Heart left ventricle (tissue), 16 donors: ENCODE measurements around the gene SMAGP. TPM values are rescaled to one million over a fixed set of nuclear protein-coding genes. Genes with fewer than 3 reads are reported as not detected.

Experiments used
- ATAC-seq, 4 donors: fragments of 200-7000 bp; cut with Tn5 transposase; one replicate each; pipeline ENCODE4 v1.9.1; 2020 to 2022; ENCODE audit warnings: moderate library complexity in 4 of 4, mild to moderate bottlenecking in 3 of 4, moderate number of reproducible peaks in 1 of 4
- DNase-seq, 5 donors: peaks; one replicate each; pipeline ENCODE4 v3.0.0-alpha.2; 2020
- H3K27ac ChIP-seq, 12 donors: fragments of 200-600 bp; sonication (generic) in 4 of 12; one replicate each; pipeline versions ENCODE4 v1.5.0 to v1.8.0; 2016 to 2022; ENCODE audit warnings: mild to moderate bottlenecking in 2 of 12
- H3K27me3 ChIP-seq, 9 donors: fragments of 200-600 bp; sonication (generic) in 2 of 9; one replicate each; pipeline versions ENCODE4 v1.5.1 to v1.8.0; 2016 to 2022; ENCODE audit warnings: mild to moderate bottlenecking in 3 of 9
- H3K36me3 ChIP-seq, 9 donors: fragments of 200-600 bp; sonication (generic) in 2 of 9; one replicate each; pipeline versions ENCODE4 v1.5.0 to v1.8.0; 2018 to 2022; ENCODE audit warnings: mild to moderate bottlenecking in 2 of 9
- H3K4me1 ChIP-seq, 12 donors: fragments of 200-600 bp; sonication (generic) in 4 of 12; one replicate each; pipeline versions ENCODE4 v1.5.0 to v1.8.0; 2016 to 2022; ENCODE audit warnings: mild to moderate bottlenecking in 3 of 12
- H3K4me3 ChIP-seq, 12 donors: fragments of 200-600 bp; sonication (generic) in 4 of 12; one replicate each; pipeline versions ENCODE4 v1.5.0 to v1.8.0; 2017 to 2022; ENCODE audit warnings: mild to moderate bottlenecking in 9 of 12, moderate library complexity in 4 of 12
- H3K9me3 ChIP-seq, 12 donors: fragments of 200-600 bp; sonication (generic) in 4 of 12; one replicate each; pipeline versions ENCODE4 v1.5.0 to v1.8.0; 2016 to 2022; ENCODE audit warnings: mild to moderate bottlenecking in 1 of 12
- POLR2A ChIP-seq, 2 donors: fragments of 450-650 bp; IDR thresholded peaks; one replicate each; pipeline ENCODE4 v1.6.1; 2017; ENCODE audit warnings: antibody characterized with exemption in 2 of 2, mild to moderate bottlenecking in 2 of 2, moderate library complexity in 2 of 2
- WGBS, 4 donors: extraction: QIAGEN DNeasy Blood & Tissue Kit in 2 of 4; methylation state at CpG; one replicate each; pipeline versions ENCODE4 v1.1.5 to v1.1.7; 2013 to 2018; 5-methylcytosine and 5-hydroxymethylcytosine counted together
- intact Hi-C, 10 donors: fragments of 100-400 bp; cut with DNase I; formaldehyde crosslinking; loops; one replicate each; pipeline versions ENCODE4 v1.11.1 to v1.14.2; 2022
- polyA plus RNA-seq, 2 donors: library from polyadenylated mRNA; stranded (reverse); fragments of 200-250 nt; gene quantifications; one replicate each; pipeline ENCODE4 v1.2.3, GENCODE V29; 2013
- total RNA-seq, 9 donors: library from RNA; depleted of rRNA in 2 of 9; stranded (reverse); fragments of >200 nt in 2 of 9; fragmentation: NEBNext Ultra II Directional in 3 of 9; extraction: Animal tissue kit (Norgen Biotek cat#: 25700) in 3 of 9; gene quantifications; one replicate each; pipeline versions ENCODE4 v1.1.0 to v1.2.4, GENCODE V29; 2016 to 2023
- TF ChIP-seq, protein P1 (sequence below), 12 donors: fragments of 200-600 bp; sonication (generic) in 4 of 12; IDR thresholded peaks; one replicate each; pipeline versions ENCODE4 v1.5.0 to v1.8.0; 2018 to 2022; ENCODE audit warnings: antibody characterized with exemption in 12 of 12, mild to moderate bottlenecking in 5 of 12
- donor health status: ischemic (EF 13 %, LVEDD 7.1; RV severe dilation, severe dysfunction).
- donor health status: healthy with polysubstance abuse.
- donor health status: DM: no; HTN: yes; CAD: no.
- donor health status: DM: no; HTN: no; CAD: no.
- donor health status: ischemic (EF 25% LVEDD 6.9; RV normal size, moderate dysfunction).
- donor health status: ischemic (EF 25% LVEDD 5.7; RV mildly dilated, moderate dysfunction).
- donor health status: healthy.
- donor health status: DM: yes; HTN: yes; CAD: no.
- donor health status: ischemic (EF 35%, LVEDD 5.7; RV mildly dilated, moderate dysfunction).
- donor health status: nonischemic (EF 11% LVEDD 7.7; RV severe dilation, severe dysfunction).
- donor health status: DM: yes; HTN: yes; CAD: no.
- donor health status: PGD.
- donor health status: ischemic (EF 29% LVEDD 5.4; RV normal size, mild dysfunction).
- donor health status: nonischemic (EF 23%, LVEDD 6.1; RV moderate dilation, normal function).

The SMAGP gene
- total and polyA plus RNA-seq, 11 donors: 2.0 to 8.4 (median 3.7) TPM

DNA sequence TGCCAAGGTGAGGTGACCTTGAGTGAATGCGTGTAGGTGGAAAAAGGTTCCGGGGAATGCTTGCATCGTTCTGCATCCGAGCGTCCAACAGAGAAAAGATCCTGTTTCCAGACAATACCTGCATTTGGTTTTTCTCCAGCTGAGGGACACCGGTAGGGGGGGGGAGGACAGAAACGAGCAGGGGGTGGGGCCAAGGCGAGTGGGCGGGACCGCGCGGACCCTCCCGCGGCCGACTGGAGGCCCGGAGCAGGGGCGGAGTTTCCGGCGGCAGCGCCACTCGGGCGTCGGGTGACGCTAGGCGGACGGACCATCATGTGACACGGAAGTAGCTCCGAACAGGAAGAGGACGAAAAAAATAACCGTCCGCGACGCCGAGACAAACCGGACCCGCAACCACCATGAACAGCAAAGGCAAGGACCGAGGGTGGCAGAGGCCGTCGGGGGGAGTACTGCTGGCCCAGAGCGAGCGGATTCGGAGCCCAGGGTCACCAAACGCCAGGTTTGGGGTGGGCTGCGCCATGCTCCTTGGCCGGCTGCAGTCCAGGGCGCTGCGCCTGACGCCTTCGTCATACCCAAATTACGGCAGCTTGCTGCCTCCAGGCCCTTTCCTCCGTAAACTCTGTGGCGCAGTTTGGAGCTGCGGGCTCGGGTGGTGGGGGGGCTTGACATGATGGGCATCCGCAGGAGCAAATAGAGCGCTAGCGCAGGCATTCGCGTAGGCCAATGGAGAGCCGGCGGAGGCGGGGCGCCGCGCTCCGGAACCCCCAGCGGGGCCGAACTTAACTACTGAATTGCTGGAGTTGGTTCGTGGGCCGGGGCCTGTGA, 31.5 kb downstream of the SMAGP start, which contains the start of gene DAZAP2:
Gene DAZAP2 (plus strand): TSS at position 317 of the 825 bp plus-strand sequence. CDS start 82 bp downstream, at position 399.
- peak within 1 kb of the TSS; percentile 95 to 100 (median 100) for H3K27ac ChIP-seq
- intact Hi-C loops: loop anchor here in 7 of 10 donors (1.0 to 10.0 kb wide), 8 partner anchors 20 to 194 kb away; partner anchors contain the start of genes POU6F1 (in 4 of the 7), LETMD1 (in 2 of the 7), CSRNP2 (in 1 of the 7) and TFCP2 (in 1 of the 7)
- TF ChIP-seq, protein P1, sequence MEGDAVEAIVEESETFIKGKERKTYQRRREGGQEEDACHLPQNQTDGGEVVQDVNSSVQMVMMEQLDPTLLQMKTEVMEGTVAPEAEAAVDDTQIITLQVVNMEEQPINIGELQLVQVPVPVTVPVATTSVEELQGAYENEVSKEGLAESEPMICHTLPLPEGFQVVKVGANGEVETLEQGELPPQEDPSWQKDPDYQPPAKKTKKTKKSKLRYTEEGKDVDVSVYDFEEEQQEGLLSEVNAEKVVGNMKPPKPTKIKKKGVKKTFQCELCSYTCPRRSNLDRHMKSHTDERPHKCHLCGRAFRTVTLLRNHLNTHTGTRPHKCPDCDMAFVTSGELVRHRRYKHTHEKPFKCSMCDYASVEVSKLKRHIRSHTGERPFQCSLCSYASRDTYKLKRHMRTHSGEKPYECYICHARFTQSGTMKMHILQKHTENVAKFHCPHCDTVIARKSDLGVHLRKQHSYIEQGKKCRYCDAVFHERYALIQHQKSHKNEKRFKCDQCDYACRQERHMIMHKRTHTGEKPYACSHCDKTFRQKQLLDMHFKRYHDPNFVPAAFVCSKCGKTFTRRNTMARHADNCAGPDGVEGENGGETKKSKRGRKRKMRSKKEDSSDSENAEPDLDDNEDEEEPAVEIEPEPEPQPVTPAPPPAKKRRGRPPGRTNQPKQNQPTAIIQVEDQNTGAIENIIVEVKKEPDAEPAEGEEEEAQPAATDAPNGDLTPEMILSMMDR (IDR thresholded peaks at IDR 0.05): peak in 10 of 12 donors; percentile 13 to 43 (median 22)
- TF ChIP-seq POLR2A (IDR thresholded peaks at IDR 0.05): peak; percentile 77 to 90
- WGBS, 4 donors: 0 to 1% (median 0%) methylated on average over 53 to 70 of the region's 70 CpGs
- H3K27me3 ChIP-seq: no peaks in the 10 kb centered on the region
- peak; percentile 97 to 98 (median 98) for DNase-seq
- peak; percentile 97 to 99 (median 98) for ATAC-seq
- peak within 1 kb of the TSS; percentile 63 to 100 (median 97) for H3K4me3 ChIP-seq
- peaks cover 0 to 39% (median 36%) of the 10 kb centered on the region in 9 donors for H3K36me3 ChIP-seq
- no peaks in the 10 kb centered on the region for H3K9me3 ChIP-seq
- H3K4me1 ChIP-seq: peaks cover 0 to 49% (median 23%) of the 10 kb centered on the region in 12 donors

DNA sequence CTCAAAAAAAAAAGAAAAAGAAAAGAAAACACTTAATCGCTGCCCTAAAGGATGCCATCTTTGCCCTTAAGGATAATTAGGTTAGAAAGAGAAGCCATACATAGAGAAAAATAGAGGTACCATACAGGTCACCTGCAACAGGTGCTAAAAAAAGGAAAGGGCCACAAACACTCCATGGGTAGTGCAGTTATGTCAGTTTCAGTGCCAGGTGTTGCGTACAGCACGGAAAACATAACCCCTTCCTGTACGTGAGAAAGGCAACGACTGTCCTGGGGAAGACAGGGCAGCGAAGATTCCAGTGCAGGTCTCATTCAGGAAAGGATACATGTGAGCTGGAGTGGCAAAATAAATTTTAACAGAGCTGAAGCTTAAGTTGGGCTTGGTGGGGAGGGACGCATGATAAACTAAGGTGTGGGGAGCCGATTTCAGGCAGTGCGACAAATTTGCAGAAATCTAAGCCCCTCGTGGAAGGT, 32.1 kb downstream of the SMAGP start:
- H3K9me3 ChIP-seq: no peaks in the 10 kb centered on the region
- peaks cover 0 to 33% (median 31%) of the 10 kb centered on the region in 9 donors for H3K36me3 ChIP-seq
- peak overlapping the region; percentile 48 to 100 (median 100) for H3K27ac ChIP-seq
- H3K4me1 ChIP-seq: peaks cover 0 to 42% (median 23%) of the 10 kb centered on the region in 12 donors
- 9 to 14% (median 12%) methylated on average over 10 of the region's 10 CpGs for WGBS, 4 donors
- DNase-seq (no peak), ATAC-seq (no peak)
- TF ChIP-seq, protein P1 (IDR thresholded peaks at IDR 0.05): no peak
- TF ChIP-seq POLR2A (IDR thresholded peaks at IDR 0.05): no peak
- intact Hi-C loops: loop anchor here in 7 of 10 donors (1.0 to 10.0 kb wide), 8 partner anchors 19 to 193 kb away; partner anchors contain the start of genes POU6F1 (in 4 of the 7), LETMD1 (in 2 of the 7), CSRNP2 (in 1 of the 7) and TFCP2 (in 1 of the 7)
- peak overlapping the region; percentile 63 to 100 (median 97) for H3K4me3 ChIP-seq
- H3K27me3 ChIP-seq: no peaks in the 10 kb centered on the region

DNA sequence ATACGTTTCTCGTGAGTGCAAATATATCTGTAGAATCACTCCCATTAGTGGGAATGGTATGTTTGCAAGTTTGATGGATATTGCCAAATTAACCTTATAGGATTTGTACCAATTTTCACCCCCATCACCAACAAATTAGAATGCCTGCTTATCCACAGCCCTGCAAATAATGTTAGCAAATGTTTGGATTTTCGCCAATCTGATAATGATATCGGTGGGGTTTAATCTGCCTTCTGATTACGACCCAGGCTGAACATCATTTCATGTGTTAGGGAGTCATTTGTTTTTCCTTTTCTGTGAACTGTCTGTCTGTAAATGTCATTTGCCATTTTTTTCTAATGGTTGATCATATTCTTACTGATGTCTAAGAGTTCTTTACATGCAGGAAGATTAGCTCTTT, 35.7 kb downstream of the SMAGP start:
- Histone ChIP-seq H3K4me3 (no peak overlapping the region), H3K27ac (no peak overlapping the region), H3K36me3 (no peaks in the 10 kb centered on the region), H3K4me1 (peaks cover 0 to 7% (median 4%) of the 10 kb centered on the region in 12 donors), H3K9me3 (no peaks in the 10 kb centered on the region), H3K27me3 (no peaks in the 10 kb centered on the region)
- ATAC-seq: no peak
- 58 to 62% (median 60%) methylated on average over 5 of the region's 5 CpGs for WGBS, 4 donors
- no peak for DNase-seq
- TF ChIP-seq, protein P1 (IDR thresholded peaks at IDR 0.05): no peak
- intact Hi-C loops: loop anchor here in 2 of 10 donors (10.0 kb wide), 2 partner anchors 150 to 190 kb away; partner anchors contain the start of genes CSRNP2 (in 1 of the 2) and LETMD1 (in 1 of the 2)

DNA sequence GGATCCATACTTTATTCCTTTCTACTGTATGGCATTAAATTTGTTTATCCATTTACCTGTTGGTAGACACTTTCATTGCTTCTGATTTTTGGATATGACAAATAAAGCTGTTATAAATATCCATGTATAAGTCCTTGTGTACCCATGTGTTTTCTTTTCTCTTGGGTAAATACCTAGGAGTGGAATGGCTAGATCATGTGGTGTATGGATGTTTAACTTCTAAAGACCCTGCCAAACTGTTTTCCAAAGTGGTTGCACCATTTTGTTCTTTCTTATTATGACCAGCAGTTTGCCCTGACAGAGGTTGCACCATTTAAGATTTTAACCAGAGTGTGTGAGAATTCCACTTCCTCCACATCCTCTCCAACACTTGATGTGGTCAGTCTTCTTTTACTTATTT, 37.6 kb downstream of the SMAGP start:
- Histone ChIP-seq H3K36me3 (no peaks in the 10 kb centered on the region), H3K4me3 (no peak overlapping the region), H3K4me1 (no peaks in the 10 kb centered on the region), H3K27ac (no peak overlapping the region), H3K27me3 (no peaks in the 10 kb centered on the region), H3K9me3 (no peaks in the 10 kb centered on the region)
- TF ChIP-seq, protein P1 (IDR thresholded peaks at IDR 0.05): no peak
- TF ChIP-seq POLR2A (IDR thresholded peaks at IDR 0.05): no peak
- ATAC-seq: no peak
- intact Hi-C loops: loop anchor here in 2 of 10 donors (10.0 kb wide), 2 partner anchors 148 to 188 kb away; partner anchors contain the start of genes CSRNP2 (in 1 of the 2) and LETMD1 (in 1 of the 2)
- no peak for DNase-seq
